ENCODE measurements around the gene NCK2. TPM values are rescaled to one million over a fixed set of nuclear protein-coding genes. Genes with fewer than 3 reads are reported as not detected.

NCK2 gene
- total RNA-seq, 4 donors from 2014 or later = 59.8 to 130 (median 96.2) TPM

DNA sequence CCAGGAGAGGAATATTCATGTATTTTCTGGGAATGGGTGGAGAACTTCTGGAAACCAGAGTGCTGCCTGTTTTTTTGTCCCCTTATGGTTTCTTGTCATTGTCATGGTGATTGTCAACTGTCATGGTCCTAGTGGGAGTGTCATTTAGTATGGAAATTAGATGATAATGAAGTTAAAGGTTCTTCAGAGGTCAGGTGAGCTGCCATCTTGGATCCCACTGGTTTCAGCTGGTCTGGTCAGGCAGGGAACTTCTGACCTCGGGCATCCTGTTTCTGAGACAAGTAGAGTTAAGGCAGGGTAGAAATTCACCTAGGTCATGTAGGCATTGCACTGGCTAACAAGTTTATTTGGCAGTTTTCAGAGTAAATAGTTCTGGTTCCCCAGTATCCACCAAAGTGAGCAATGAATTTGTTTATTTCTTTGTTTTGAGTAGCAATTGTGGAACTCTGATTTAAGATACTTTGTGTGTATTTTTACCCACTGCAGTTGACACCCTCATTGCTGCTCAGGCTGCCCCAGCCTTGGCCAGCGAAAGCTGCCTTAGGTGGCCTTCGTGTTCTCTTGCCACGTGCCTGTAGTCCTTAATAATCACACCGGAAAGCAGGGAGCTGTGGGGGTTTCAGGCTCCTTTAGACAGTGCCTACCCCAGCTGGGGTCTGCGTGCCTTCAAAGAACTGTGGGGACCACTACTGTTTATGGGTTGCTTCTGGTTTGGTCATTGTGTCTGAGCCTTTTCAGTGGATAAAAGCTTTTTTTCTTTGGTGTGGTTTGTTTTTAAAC lies 48.7 kb downstream of the NCK2 start:
- 95% methylated on average over 6 of the region's 6 CpGs for WGBS
- Histone ChIP-seq H3K27ac (replicated peaks in 1 of 4) (no peak overlapping the region), H3K36me3 (no peaks in the 10 kb centered on the region), H3K27me3 (no peaks in the 10 kb centered on the region), H3K4me3 (no peak overlapping the region), H3K4me1 (peaks cover 53 to 81% (median 71%) of the 10 kb centered on the region in 4 donors), H3K9me3 (no peaks in the 10 kb centered on the region)
- no peak for TF ChIP-seq POLR2AphosphoS5 (IDR thresholded peaks at IDR 0.05)
- TF ChIP-seq POLR2A (IDR thresholded peaks at IDR 0.05; ENCODE audit: low read depth) = no peak
- TF ChIP-seq EP300 (IDR thresholded peaks at IDR 0.05) = no peak
- TF ChIP-seq, protein P1, sequence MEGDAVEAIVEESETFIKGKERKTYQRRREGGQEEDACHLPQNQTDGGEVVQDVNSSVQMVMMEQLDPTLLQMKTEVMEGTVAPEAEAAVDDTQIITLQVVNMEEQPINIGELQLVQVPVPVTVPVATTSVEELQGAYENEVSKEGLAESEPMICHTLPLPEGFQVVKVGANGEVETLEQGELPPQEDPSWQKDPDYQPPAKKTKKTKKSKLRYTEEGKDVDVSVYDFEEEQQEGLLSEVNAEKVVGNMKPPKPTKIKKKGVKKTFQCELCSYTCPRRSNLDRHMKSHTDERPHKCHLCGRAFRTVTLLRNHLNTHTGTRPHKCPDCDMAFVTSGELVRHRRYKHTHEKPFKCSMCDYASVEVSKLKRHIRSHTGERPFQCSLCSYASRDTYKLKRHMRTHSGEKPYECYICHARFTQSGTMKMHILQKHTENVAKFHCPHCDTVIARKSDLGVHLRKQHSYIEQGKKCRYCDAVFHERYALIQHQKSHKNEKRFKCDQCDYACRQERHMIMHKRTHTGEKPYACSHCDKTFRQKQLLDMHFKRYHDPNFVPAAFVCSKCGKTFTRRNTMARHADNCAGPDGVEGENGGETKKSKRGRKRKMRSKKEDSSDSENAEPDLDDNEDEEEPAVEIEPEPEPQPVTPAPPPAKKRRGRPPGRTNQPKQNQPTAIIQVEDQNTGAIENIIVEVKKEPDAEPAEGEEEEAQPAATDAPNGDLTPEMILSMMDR (IDR thresholded peaks at IDR 0.05) = no peak
- intact Hi-C loops (cut with DNase I) = no loop called here
- no peak for DNase-seq (ENCODE audit: extremely low spot score)

DNA sequence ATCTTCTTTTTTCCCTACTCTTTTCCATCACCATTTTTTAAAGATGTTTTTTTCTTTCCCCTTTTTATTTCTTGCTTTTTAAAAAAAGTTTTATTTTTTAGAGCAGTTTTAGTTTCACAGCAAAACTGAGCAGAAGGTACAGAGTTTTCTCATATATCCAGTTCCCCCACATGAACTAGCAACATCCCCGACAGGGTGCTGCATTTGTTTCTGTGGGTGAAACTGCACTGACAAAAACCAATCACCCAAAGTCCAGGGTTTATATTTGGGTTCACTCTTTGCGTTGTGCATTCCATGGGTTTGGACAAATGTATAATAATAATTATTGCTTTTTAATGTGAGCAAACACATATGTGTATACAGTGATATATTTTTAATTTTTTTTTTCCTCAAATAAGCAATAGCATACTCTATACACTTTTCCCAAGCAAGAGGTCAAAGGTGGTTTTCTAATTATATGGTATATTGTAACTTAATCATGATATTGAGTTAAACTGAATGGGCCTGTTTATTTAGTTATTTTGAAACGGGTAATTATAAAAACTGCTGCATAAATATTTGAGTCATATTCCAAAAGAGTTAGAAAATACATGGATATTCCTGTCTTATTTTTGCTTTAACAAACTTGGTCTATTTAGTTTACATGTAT lies 50.3 kb downstream of the NCK2 start:
- intact Hi-C loops (cut with DNase I) = no loop called here
- 72% methylated on average over 3 of the region's 3 CpGs for WGBS
- DNase-seq (ENCODE audit: extremely low spot score) = no peak
- Histone ChIP-seq H3K27me3 (no peaks in the 10 kb centered on the region), H3K9me3 (no peaks in the 10 kb centered on the region), H3K4me3 (no peak overlapping the region), H3K36me3 (no peaks in the 10 kb centered on the region), H3K27ac (replicated peaks in 1 of 4) (no peak overlapping the region), H3K4me1 (peaks cover 49 to 81% (median 69%) of the 10 kb centered on the region in 4 donors)
- TF ChIP-seq, protein P1 (IDR thresholded peaks at IDR 0.05) = no peak
- no peak for TF ChIP-seq POLR2A (IDR thresholded peaks at IDR 0.05; ENCODE audit: low read depth)
- no peak for TF ChIP-seq EP300 (IDR thresholded peaks at IDR 0.05)
- TF ChIP-seq POLR2AphosphoS5 (IDR thresholded peaks at IDR 0.05) = no peak

DNA sequence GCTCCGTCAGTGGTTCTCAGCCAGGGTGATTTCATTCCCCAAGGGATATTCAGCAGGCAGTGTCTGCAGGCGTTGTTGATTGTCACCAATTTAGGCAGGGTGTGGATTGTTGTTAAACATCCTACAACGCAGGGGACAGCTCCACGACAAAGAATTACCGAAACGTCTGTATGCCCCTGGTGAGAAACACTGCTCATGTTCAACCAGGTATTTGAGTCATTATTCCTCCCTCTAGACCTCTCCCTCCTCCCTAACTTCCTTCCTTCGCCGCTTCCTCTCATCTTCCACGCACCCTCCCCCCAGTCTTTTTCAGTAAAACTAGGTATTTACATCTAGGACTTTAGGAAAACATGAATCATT lies 50.8 kb downstream of the NCK2 start:
- no peak for DNase-seq (ENCODE audit: extremely low spot score)
- Histone ChIP-seq H3K27ac (replicated peaks in 1 of 4) (no peak overlapping the region), H3K9me3 (no peaks in the 10 kb centered on the region), H3K4me1 (peaks cover 48 to 81% (median 67%) of the 10 kb centered on the region in 4 donors), H3K4me3 (no peak overlapping the region), H3K27me3 (no peaks in the 10 kb centered on the region), H3K36me3 (no peaks in the 10 kb centered on the region)
- intact Hi-C loops (cut with DNase I) = no loop called here
- 35% methylated on average over 9 of the region's 9 CpGs for WGBS
- TF ChIP-seq POLR2AphosphoS5 (IDR thresholded peaks at IDR 0.05) (no peak), POLR2A (IDR thresholded peaks at IDR 0.05; ENCODE audit: low read depth) (no peak), EP300 (IDR thresholded peaks at IDR 0.05) (no peak)
- TF ChIP-seq, protein P1 (IDR thresholded peaks at IDR 0.05) = no peak

DNA sequence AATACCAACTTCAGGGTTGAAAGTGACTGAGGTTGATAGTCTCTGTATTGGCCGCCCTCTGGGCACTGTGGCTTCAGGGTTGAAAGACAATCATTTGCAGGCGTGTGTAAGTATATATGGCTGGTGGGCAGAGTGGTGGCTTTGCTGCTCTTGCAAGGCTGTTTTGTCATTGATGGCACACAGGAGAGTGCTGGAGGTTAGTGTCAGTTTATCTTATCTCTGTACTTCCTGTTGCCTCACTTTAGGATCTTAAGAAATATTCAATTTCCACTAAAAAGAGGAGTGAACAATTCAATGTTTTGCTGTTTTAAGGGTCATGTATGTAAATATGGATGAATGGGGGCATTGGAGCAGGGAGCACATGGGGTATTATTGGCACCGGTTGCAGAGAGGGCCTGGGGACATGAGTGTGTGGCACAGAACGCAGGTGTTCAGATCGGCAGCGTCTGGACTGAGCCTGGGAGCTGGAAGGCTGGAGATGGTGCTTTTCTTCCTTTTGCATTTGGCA lies 51.5 kb downstream of the NCK2 start:
- intact Hi-C loops (cut with DNase I) = no loop called here
- no peak overlapping the region for H3K4me3 ChIP-seq
- no peak for TF ChIP-seq EP300 (IDR thresholded peaks at IDR 0.05)
- TF ChIP-seq POLR2A (IDR thresholded peaks at IDR 0.05; ENCODE audit: low read depth) = no peak
- no peak for TF ChIP-seq POLR2AphosphoS5 (IDR thresholded peaks at IDR 0.05)
- TF ChIP-seq, protein P1 (IDR thresholded peaks at IDR 0.05) = no peak
- H3K9me3 ChIP-seq = no peaks in the 10 kb centered on the region
- WGBS = 59% methylated on average over 6 of the region's 6 CpGs
- H3K4me1 ChIP-seq = peaks cover 49 to 81% (median 64%) of the 10 kb centered on the region in 4 donors
- no peak for DNase-seq (ENCODE audit: extremely low spot score)
- no peaks in the 10 kb centered on the region for H3K27me3 ChIP-seq
- H3K36me3 ChIP-seq = no peaks in the 10 kb centered on the region
- peak overlapping the region in 1 of 4 donors; percentile 19 for H3K27ac ChIP-seq (replicated peaks in 1 of 4)
